Esophagus squamous epithelium (tissue), 4 donors: ENCODE results near the gene PDILT.

Source experiments
- CTCF ChIP-seq, 6 experiments: fragments of 450-650 bp in 4 of 6; fragments of 200-600 bp in 2 of 6; sonication (generic) in 2 of 6; IDR thresholded peaks; one replicate each; pipeline ENCODE4 v1.5.1; 2016 to 2019; ENCODE audit warnings: antibody characterized with exemption in 6 of 6, mild to moderate bottlenecking in 4 of 6, moderate library complexity in 4 of 6
- POLR2A ChIP-seq, 4 donors: fragments of 450-650 bp; IDR thresholded peaks; one replicate each; pipeline ENCODE4 v1.6.1; 2017; ENCODE audit warnings: antibody characterized with exemption in 4 of 4, mild to moderate bottlenecking in 4 of 4, moderate library complexity in 3 of 4

GRCh38 chr16:20313741-20314140 lies 90.8 kb downstream of the PDILT start:
- TF ChIP-seq POLR2A (IDR thresholded peaks at IDR 0.05) (no peak), CTCF (IDR thresholded peaks at IDR 0.05) (no peak)
